HEK293T (cell line): ENCODE results near the gene SLC6A2.

Experiments
- CTCF ChIA-PET: fragments of 350-600 bp; formaldehyde crosslinking; extraction: SDS; loops from one replicate; lab custom pipeline; 2021; ENCODE audit warnings: antibody characterized with exemption, inconsistent platforms; lab: Yijun Ruan, JAX
- POLR2A ChIA-PET: fragments of 350-600 bp; formaldehyde crosslinking; extraction: SDS; loops from one replicate; lab custom pipeline; 2020; ENCODE audit warnings: antibody characterized with exemption, inconsistent platforms; lab: Yijun Ruan, JAX
- DNase-seq: peaks from one replicate; pipeline ENCODE4 v3.0.0; 2012; ENCODE audit warnings: mixed read lengths; ENCODE audit errors: extremely low spot score
- ARNT ChIP-seq: fragments of 450-650 bp; IDR thresholded peaks from 2 replicates; pipeline ENCODE4 v1.6.1; 2017; ENCODE audit warnings: mild to moderate bottlenecking
- BHLHE40 ChIP-seq: fragments of 450-650 bp; IDR thresholded peaks from 2 replicates; pipeline ENCODE4 v1.6.1; 2016; ENCODE audit warnings: mild to moderate bottlenecking, moderate library complexity, borderline replicate concordance
- CTBP1 ChIP-seq: fragments of 450-650 bp; IDR thresholded peaks from 2 replicates; pipeline ENCODE4 v1.6.1; 2016; ENCODE audit warnings: borderline replicate concordance
- ELF4 ChIP-seq: fragments of 450-650 bp; IDR thresholded peaks from 2 replicates; pipeline ENCODE4 v1.6.1; 2017; ENCODE audit warnings: antibody characterized with exemption
- FOXA1 ChIP-seq: fragments of 450-650 bp; IDR thresholded peaks from 2 replicates; pipeline ENCODE4 v1.6.1; 2016; ENCODE audit warnings: mild to moderate bottlenecking
- FOXK2 ChIP-seq: fragments of 450-650 bp; IDR thresholded peaks from 2 replicates; pipeline ENCODE4 v1.6.1; 2016; ENCODE audit warnings: mild to moderate bottlenecking
- FOXM1 ChIP-seq: fragments of 450-650 bp; IDR thresholded peaks from 2 replicates; pipeline ENCODE4 v1.6.1; 2017; ENCODE audit warnings: mild to moderate bottlenecking, borderline replicate concordance
- HDGF ChIP-seq: fragments of 450-650 bp; IDR thresholded peaks from 2 replicates; pipeline ENCODE4 v1.6.1; 2017; ENCODE audit warnings: antibody characterized with exemption, borderline replicate concordance
- L3MBTL2 ChIP-seq: fragments of 450-650 bp; conservative IDR thresholded peaks from 2 replicates; pipeline ENCODE4 v1.6.1; 2016; ENCODE audit warnings: mild to moderate bottlenecking
- LEF1 ChIP-seq: fragments of 450-650 bp; IDR thresholded peaks from 2 replicates; pipeline ENCODE4 v1.6.1; 2017; ENCODE audit warnings: mild to moderate bottlenecking, borderline replicate concordance
- NFRKB ChIP-seq: fragments of 450-650 bp; IDR thresholded peaks from 2 replicates; pipeline ENCODE4 v1.6.1; 2016; ENCODE audit warnings: mild to moderate bottlenecking, moderate library complexity
- PKNOX1 ChIP-seq: fragments of 450-650 bp; IDR thresholded peaks from 2 replicates; pipeline ENCODE4 v1.6.1; 2016
- SP1 ChIP-seq: fragments of 450-650 bp; IDR thresholded peaks from 2 replicates; pipeline ENCODE4 v1.6.1; 2017
- SUZ12 ChIP-seq: fragments of 450-650 bp; IDR thresholded peaks from 2 replicates; pipeline ENCODE4 v1.6.1; 2016; ENCODE audit warnings: mild to moderate bottlenecking
- TARDBP ChIP-seq: fragments of 450-650 bp; IDR thresholded peaks from 2 replicates; pipeline ENCODE4 v1.6.1; 2016
- ZNF384 ChIP-seq: fragments of 450-650 bp; IDR thresholded peaks from 2 replicates; pipeline ENCODE4 v1.6.1; 2016

The SLC6A2 gene

GRCh38 chr16:55686671-55687070, 30.9 kb downstream of the SLC6A2 start:
- no peak for TF ChIP-seq FOXM1
- no peak for TF ChIP-seq SP1
- no peak for TF ChIP-seq FOXA1
- no peak for TF ChIP-seq ELF4
- TF ChIP-seq LEF1: no peak
- TF ChIP-seq L3MBTL2: no peak
- no peak for TF ChIP-seq SUZ12
- no peak for TF ChIP-seq TARDBP
- no peak for TF ChIP-seq FOXK2
- no peak for TF ChIP-seq CTBP1
- TF ChIP-seq HDGF: no peak
- no peak for TF ChIP-seq ARNT
- TF ChIP-seq BHLHE40: no peak
- TF ChIP-seq PKNOX1: no peak
- no peak for TF ChIP-seq NFRKB
- ChIA-PET POLR2A (interaction anchor here (0.8 kb wide), 1 partner anchor 40 kb away, joined by 3 read pairs; no protein-coding TSS in a partner anchor), CTCF (no interaction called here)
- DNase-seq: no peak

- POLR2A ChIA-PET: no interaction called here
Measured at GRCh38 chr16:55687802-55688201, 32.0 kb downstream of the SLC6A2 start.

GRCh38 chr16:55690841-55691240, 35.1 kb downstream of the SLC6A2 start:
- no peak for DNase-seq
- CTCF ChIA-PET: no interaction called here
- POLR2A ChIA-PET: no interaction called here
- TF ChIP-seq FOXA1 (no peak), SP1 (no peak), BHLHE40 (no peak), L3MBTL2 (no peak), ARNT (no peak), NFRKB (no peak), SUZ12 (no peak), ELF4 (no peak), ZNF384 (no peak), PKNOX1 (no peak), CTBP1 (no peak), FOXM1 (no peak), FOXK2 (no peak), HDGF (no peak), LEF1 (no peak), TARDBP (no peak)

More at GRCh38 chr16:55687802-55688201, 32.0 kb downstream of the SLC6A2 start:
- TF ChIP-seq SUZ12: no peak
- TF ChIP-seq FOXM1: no peak
- TF ChIP-seq FOXA1: no peak
- no peak for TF ChIP-seq ELF4
- TF ChIP-seq TARDBP: no peak
- DNase-seq: no peak
- CTCF ChIA-PET: interaction anchor here (1.7 kb wide), 1 partner anchor 14 kb away, joined by 4 read pairs; no protein-coding TSS in a partner anchor

GRCh38 chr16:55691771-55692170, 36.0 kb downstream of the SLC6A2 start:
- ChIA-PET CTCF (no interaction called here), POLR2A (no interaction called here)

GRCh38 chr16:55695595-55695994, 39.8 kb downstream of the SLC6A2 start:
- no peak for TF ChIP-seq FOXK2
- no peak for TF ChIP-seq HDGF
- no peak for TF ChIP-seq FOXA1
- TF ChIP-seq NFRKB: no peak
- TF ChIP-seq BHLHE40: no peak
- no peak for TF ChIP-seq FOXM1
- no peak for TF ChIP-seq ZNF384
- no peak for TF ChIP-seq PKNOX1
- POLR2A ChIA-PET: no interaction called here
- no peak for DNase-seq
- CTCF ChIA-PET: no interaction called here

More at GRCh38 chr16:55691771-55692170, 36.0 kb downstream of the SLC6A2 start:
- DNase-seq: no peak
- no peak for TF ChIP-seq LEF1
- TF ChIP-seq L3MBTL2: no peak
- TF ChIP-seq ELF4: no peak
- TF ChIP-seq BHLHE40: no peak
- TF ChIP-seq SP1: no peak
- TF ChIP-seq FOXK2: no peak
- no peak for TF ChIP-seq NFRKB
- no peak for TF ChIP-seq FOXA1
- no peak for TF ChIP-seq TARDBP

GRCh38 chr16:55697867-55698266, 42.1 kb downstream of the SLC6A2 start:
- ChIA-PET POLR2A (no interaction called here), CTCF (interaction anchor here (2.9 kb wide), 1 partner anchor 233 kb away, joined by 12 read pairs; no protein-coding TSS in a partner anchor)
- TF ChIP-seq PKNOX1 (no peak), SP1 (no peak)

More at GRCh38 chr16:55697867-55698266, 42.1 kb downstream of the SLC6A2 start:
- DNase-seq: no peak
